HepG2 (cell line): Measurements from ENCODE around the gene ANKRD11.

Source experiments
- CTCF ChIP-seq: sonication (generic); formaldehyde crosslinking; IDR thresholded peaks from 2 replicates; pipeline ENCODE4 v1.5.0; 2020; ENCODE audit warnings: mild to moderate bottlenecking, missing genetic modification reagents, moderate library complexity
- LCORL ChIP-seq, 2 experiments: fragments of 450-650 bp in 1 of 2; sonication (generic) in 1 of 2; formaldehyde crosslinking in 1 of 2; IDR thresholded peaks; 2 replicates each; pipeline versions ENCODE4 v1.5.0 to v1.6.1; 2017 to 2020; ENCODE audit warnings: antibody characterized with exemption in 1 of 2, missing genetic modification reagents in 1 of 2
- MXI1 ChIP-seq: IDR thresholded peaks from 3 replicates; pipeline ENCODE4 v1.6.1; 2012; ENCODE audit warnings: low read depth, low read length, inconsistent platforms, borderline replicate concordance
- PLRG1 ChIP-seq: fragments of 450-650 bp; conservative IDR thresholded peaks from 2 replicates; pipeline ENCODE4 v1.6.1; 2016
- REST ChIP-seq, 2 experiments: IDR thresholded peaks; 2 replicates each; pipeline ENCODE4 v1.6.1; 2011 to 2012; ENCODE audit warnings: low read length in 2 of 2, borderline replicate concordance in 1 of 2, low read depth in 1 of 2, mild to moderate bottlenecking in 1 of 2, moderate library complexity in 1 of 2
- RXRA ChIP-seq: sonication (generic); formaldehyde crosslinking; IDR thresholded peaks from 2 replicates; pipeline ENCODE4 v1.5.1; 2020; ENCODE audit warnings: missing genetic modification reagents
- SRF ChIP-seq: IDR thresholded peaks from 2 replicates; pipeline ENCODE4 v1.6.1; 2011; ENCODE audit warnings: mild to moderate bottlenecking, low read depth, low read length, moderate library complexity
- ZNF556 ChIP-seq: sonication (generic); formaldehyde crosslinking; IDR thresholded peaks from 2 replicates; pipeline ENCODE4 v1.4.0; 2020; ENCODE audit warnings: mild to moderate bottlenecking, missing genetic modification reagents, borderline replicate concordance
- TF ChIP-seq, protein P1 (sequence below): sonication (generic); formaldehyde crosslinking; IDR thresholded peaks from 2 replicates; pipeline ENCODE4 v1.8.1; 2023; ENCODE audit warnings: mild to moderate bottlenecking, missing genetic modification reagents
- TF ChIP-seq, protein P2 (sequence below): sonication (generic); formaldehyde crosslinking; IDR thresholded peaks from 2 replicates; pipeline ENCODE4 v1.4.0; 2020; ENCODE audit warnings: low read depth, missing genetic modification reagents
- TF ChIP-seq, protein P3 (sequence below): IDR thresholded peaks from 2 replicates; pipeline ENCODE4 v1.6.1; 2012; ENCODE audit warnings: inconsistent platforms

DNA sequence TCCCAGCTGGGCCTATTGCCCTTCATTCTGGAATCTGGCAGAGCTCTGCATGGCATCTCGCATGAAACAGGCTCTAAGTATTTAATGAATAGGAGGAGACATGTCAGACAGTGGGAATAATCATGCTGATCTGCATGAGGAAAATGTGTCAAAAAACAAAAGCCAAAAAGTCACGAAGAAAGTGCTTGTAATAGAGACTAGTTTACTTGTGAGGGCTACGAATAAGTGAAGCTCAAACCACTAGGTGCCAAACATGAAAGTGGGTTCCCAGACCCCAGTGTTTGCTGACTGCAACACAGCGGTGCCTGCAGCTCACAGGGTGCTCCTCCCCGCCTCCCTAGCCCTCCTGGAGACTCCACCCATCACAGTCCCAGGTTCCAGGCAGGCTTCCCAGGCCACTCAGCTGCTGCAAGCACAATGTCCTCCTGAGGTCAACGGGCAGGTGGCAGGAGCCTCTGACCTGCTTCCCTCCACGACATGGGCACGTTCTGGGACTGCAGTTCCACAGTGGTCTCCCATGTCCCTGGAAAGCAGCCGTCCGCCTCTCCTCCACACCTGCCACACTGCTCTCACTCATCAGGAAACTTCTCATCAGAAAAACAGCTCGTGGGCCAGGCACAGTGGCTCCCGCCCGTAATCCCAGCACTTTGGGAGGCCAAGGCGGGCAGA lies 96.5 kb downstream of the ANKRD11 start:
- TF ChIP-seq REST (IDR thresholded peaks at IDR 0.05; ENCODE audit: borderline replicate concordance in 1 of 2, low read depth in 1 of 2, low read length in 2 of 2) (no peak), MXI1 (no peak), ZNF556 (CRISPR knock-in tag) (no peak), RXRA (peak; percentile 60), CTCF (CRISPR knock-in tag) (no peak), LCORL (IDR thresholded peaks at IDR 0.05) (no peak), LCORL (CRISPR knock-in tag; IDR thresholded peaks at IDR 0.05) (no peak), PLRG1 (no peak), SRF (no peak)
- TF ChIP-seq, protein P1, sequence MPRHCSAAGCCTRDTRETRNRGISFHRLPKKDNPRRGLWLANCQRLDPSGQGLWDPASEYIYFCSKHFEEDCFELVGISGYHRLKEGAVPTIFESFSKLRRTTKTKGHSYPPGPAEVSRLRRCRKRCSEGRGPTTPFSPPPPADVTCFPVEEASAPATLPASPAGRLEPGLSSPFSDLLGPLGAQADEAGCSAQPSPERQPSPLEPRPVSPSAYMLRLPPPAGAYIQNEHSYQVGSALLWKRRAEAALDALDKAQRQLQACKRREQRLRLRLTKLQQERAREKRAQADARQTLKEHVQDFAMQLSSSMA (CRISPR knock-in tag): no peak
- TF ChIP-seq, protein P2, sequence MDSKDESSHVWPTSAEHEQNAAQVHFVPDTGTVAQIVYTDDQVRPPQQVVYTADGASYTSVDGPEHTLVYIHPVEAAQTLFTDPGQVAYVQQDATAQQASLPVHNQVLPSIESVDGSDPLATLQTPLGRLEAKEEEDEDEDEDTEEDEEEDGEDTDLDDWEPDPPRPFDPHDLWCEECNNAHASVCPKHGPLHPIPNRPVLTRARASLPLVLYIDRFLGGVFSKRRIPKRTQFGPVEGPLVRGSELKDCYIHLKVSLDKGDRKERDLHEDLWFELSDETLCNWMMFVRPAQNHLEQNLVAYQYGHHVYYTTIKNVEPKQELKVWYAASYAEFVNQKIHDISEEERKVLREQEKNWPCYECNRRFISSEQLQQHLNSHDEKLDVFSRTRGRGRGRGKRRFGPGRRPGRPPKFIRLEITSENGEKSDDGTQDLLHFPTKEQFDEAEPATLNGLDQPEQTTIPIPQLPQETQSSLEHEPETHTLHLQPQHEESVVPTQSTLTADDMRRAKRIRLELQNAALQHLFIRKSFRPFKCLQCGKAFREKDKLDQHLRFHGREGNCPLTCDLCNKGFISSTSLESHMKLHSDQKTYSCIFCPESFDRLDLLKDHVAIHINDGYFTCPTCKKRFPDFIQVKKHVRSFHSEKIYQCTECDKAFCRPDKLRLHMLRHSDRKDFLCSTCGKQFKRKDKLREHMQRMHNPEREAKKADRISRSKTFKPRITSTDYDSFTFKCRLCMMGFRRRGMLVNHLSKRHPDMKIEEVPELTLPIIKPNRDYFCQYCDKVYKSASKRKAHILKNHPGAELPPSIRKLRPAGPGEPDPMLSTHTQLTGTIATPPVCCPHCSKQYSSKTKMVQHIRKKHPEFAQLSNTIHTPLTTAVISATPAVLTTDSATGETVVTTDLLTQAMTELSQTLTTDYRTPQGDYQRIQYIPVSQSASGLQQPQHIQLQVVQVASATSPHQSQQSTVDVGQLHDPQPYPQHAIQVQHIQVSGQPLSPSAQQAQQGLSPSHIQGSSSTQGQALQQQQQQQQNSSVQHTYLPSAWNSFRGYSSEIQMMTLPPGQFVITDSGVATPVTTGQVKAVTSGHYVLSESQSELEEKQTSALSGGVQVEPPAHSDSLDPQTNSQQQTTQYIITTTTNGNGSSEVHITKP (CRISPR knock-in tag): no peak
- TF ChIP-seq, protein P3, sequence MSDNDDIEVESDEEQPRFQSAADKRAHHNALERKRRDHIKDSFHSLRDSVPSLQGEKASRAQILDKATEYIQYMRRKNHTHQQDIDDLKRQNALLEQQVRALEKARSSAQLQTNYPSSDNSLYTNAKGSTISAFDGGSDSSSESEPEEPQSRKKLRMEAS: no peak
